NCI-H1694 treated with DMSO at 0.1 percent for 48 hours (cell line): ENCODE measurements around the gene ZDHHC24.

Experiments
- DNase-seq: peaks from one replicate; lab custom pipeline; 2025; lab: John Stamatoyannopoulos, UW

Gene ZDHHC24

DNA sequence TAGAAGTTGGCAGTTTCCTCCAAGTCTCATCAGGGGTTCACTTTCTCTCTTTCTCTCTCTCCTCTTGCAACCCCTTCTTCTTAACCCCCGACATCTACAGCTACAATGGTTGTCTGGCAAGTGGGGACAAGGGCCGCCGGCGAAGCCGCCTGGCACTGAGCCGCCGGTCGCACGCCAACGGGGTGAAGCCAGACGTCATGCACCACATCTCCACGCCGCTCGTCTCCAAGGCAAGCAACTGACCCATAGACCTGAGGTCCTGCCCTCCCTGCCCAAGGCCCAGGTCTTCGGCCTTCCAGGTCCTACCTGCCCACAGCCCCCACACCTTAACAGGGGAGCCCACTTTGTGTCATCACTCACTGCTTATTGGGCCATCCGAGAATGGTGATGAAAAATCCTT is 74.7 kb downstream of the ZDHHC24 start:
- DNase-seq, result no peak
